Right atrium auricular region (tissue), 2 donors: ENCODE measurements around the gene CFAP161. TPM values are rescaled to one million over a fixed set of nuclear protein-coding genes. Genes with fewer than 3 reads are reported as not detected.

ENCODE experiments used
- DNase-seq: peaks from one replicate; pipeline ENCODE4 v3.0.0-alpha.2; 2019; ENCODE audit warnings: low spot score
- H3K27ac ChIP-seq, 2 donors: fragments of 200-600 bp; sonication (generic); 1 replicate in 1 of 2; 2 replicates in 1 of 2; pipeline ENCODE4 v1.5.1; 2016 to 2019
- H3K27me3 ChIP-seq, 2 donors: fragments of 200-600 bp; sonication (generic); one replicate each; pipeline versions ENCODE4 v1.5.1 to v1.6.0; 2017 to 2019
- H3K36me3 ChIP-seq: fragments of 200-600 bp; sonication (generic); one replicate; pipeline ENCODE4 v1.5.1; 2016
- H3K4me1 ChIP-seq, 2 donors: fragments of 200-600 bp; sonication (generic); one replicate each; pipeline versions ENCODE4 v1.5.1 to v1.6.0; 2017 to 2019
- H3K4me3 ChIP-seq, 2 donors: fragments of 200-600 bp; sonication (generic); 1 replicate in 1 of 2; 2 replicates in 1 of 2; pipeline ENCODE4 v1.5.1; 2017 to 2019; ENCODE audit warnings: mild to moderate bottlenecking in 1 of 2, moderate library complexity in 1 of 2
- H3K9me3 ChIP-seq, 2 donors: fragments of 200-600 bp; sonication (generic); one replicate each; pipeline ENCODE4 v1.5.1; 2019
- CTCF ChIP-seq, 2 donors: fragments of 200-600 bp; sonication (generic); IDR thresholded peaks; one replicate each; pipeline ENCODE4 v1.5.1; 2019; ENCODE audit warnings: antibody characterized with exemption in 2 of 2
- total RNA-seq, 2 donors: library from RNA; depleted of rRNA; stranded (reverse); fragments of >200 nt; gene quantifications; one replicate each; pipeline ENCODE4 v1.1.0, GENCODE V29; 2016

CFAP161 gene
- total RNA-seq, 2 donors from 2014 or later, result 6.2 TPM; not detected in 1

GRCh38 chr15:81174125-81174791 lies 40.2 kb downstream of the CFAP161 start:
- no peak for TF ChIP-seq CTCF (IDR thresholded peaks at IDR 0.05)
- no peak for DNase-seq
- H3K4me1 ChIP-seq, result peaks cover 0 to 11% of the 10 kb centered on the region in 2 donors
- H3K4me3 ChIP-seq, result no peak overlapping the region
- H3K36me3 ChIP-seq, result no peaks in the 10 kb centered on the region
- no peaks in the 10 kb centered on the region for H3K9me3 ChIP-seq
- no peaks in the 10 kb centered on the region for H3K27me3 ChIP-seq
- H3K27ac ChIP-seq, result no peak overlapping the region

GRCh38 chr15:81174792-81175327 lies 40.8 kb downstream of the CFAP161 start:
- no peak for DNase-seq
- H3K4me1 ChIP-seq, result peaks cover 0 to 11% of the 10 kb centered on the region in 2 donors

GRCh38 chr15:81175496-81175895 lies 41.4 kb downstream of the CFAP161 start:
- Histone ChIP-seq H3K27ac (no peak overlapping the region), H3K4me1 (peaks cover 0 to 11% of the 10 kb centered on the region in 2 donors), H3K27me3 (no peaks in the 10 kb centered on the region), H3K9me3 (no peaks in the 10 kb centered on the region), H3K36me3 (no peaks in the 10 kb centered on the region), H3K4me3 (no peak overlapping the region)
- no peak for TF ChIP-seq CTCF (IDR thresholded peaks at IDR 0.05)
- no peak for DNase-seq

More at GRCh38 chr15:81174792-81175327, 40.8 kb downstream of the CFAP161 start:
- no peaks in the 10 kb centered on the region for H3K27me3 ChIP-seq
- no peaks in the 10 kb centered on the region for H3K36me3 ChIP-seq
- no peak overlapping the region for H3K4me3 ChIP-seq
- no peak overlapping the region for H3K27ac ChIP-seq
- no peaks in the 10 kb centered on the region for H3K9me3 ChIP-seq
- TF ChIP-seq CTCF (IDR thresholded peaks at IDR 0.05), result no peak

GRCh38 chr15:81176291-81176893 lies 42.3 kb downstream of the CFAP161 start:
- peak; percentile 75 for DNase-seq
- no peaks in the 10 kb centered on the region for H3K27me3 ChIP-seq
- H3K4me3 ChIP-seq, result no peak overlapping the region
- H3K9me3 ChIP-seq, result no peaks in the 10 kb centered on the region
- H3K27ac ChIP-seq, result peak overlapping the region; percentile 68 to 75
- H3K4me1 ChIP-seq, result peaks cover 0 to 11% of the 10 kb centered on the region in 2 donors
- TF ChIP-seq CTCF (IDR thresholded peaks at IDR 0.05), result no peak
- H3K36me3 ChIP-seq, result no peaks in the 10 kb centered on the region

GRCh38 chr15:81178365-81178764 lies 44.3 kb downstream of the CFAP161 start:
- no peak for DNase-seq
- no peaks in the 10 kb centered on the region for H3K36me3 ChIP-seq
- no peak overlapping the region for H3K4me3 ChIP-seq
- H3K27me3 ChIP-seq, result no peaks in the 10 kb centered on the region
- peaks cover 0 to 11% of the 10 kb centered on the region in 2 donors for H3K4me1 ChIP-seq
- H3K27ac ChIP-seq, result no peak overlapping the region
- TF ChIP-seq CTCF (IDR thresholded peaks at IDR 0.05), result no peak
- H3K9me3 ChIP-seq, result no peaks in the 10 kb centered on the region
